ENCODE data around the gene CCDC149. TPM values are rescaled to one million over a fixed set of nuclear protein-coding genes. Genes with fewer than 3 reads are reported as not detected.

The CCDC149 gene
- total RNA-seq, result 10 to 100 TPM in 2 of 4 donors, 1 to 10 TPM in 2; 7.8 to 10.8 (median 9.3) TPM
- polyA plus RNA-seq, result 1 to 10 TPM; 2.1 to 7.5 (median 5.3) TPM
- long read RNA-seq, donor 1, transcript CCDC149-204 (12 exons, 3,869 nt), result major isoform, 5 of 10 reads
- long read RNA-seq, donor 1, partial matches to known transcripts, result 1 of 10 reads
- long read RNA-seq, donor 1, other reads (novel, unspliced or antisense), result 4 of 10 reads
- long read RNA-seq, donor 2, transcript CCDC149-204 (12 exons, 3,869 nt), result major isoform, 9 of 17 reads
- long read RNA-seq, donor 2, partial matches to known transcripts, result 1 of 17 reads
- long read RNA-seq, donor 2, other reads (novel, unspliced or antisense), result 6 of 17 reads

DNA sequence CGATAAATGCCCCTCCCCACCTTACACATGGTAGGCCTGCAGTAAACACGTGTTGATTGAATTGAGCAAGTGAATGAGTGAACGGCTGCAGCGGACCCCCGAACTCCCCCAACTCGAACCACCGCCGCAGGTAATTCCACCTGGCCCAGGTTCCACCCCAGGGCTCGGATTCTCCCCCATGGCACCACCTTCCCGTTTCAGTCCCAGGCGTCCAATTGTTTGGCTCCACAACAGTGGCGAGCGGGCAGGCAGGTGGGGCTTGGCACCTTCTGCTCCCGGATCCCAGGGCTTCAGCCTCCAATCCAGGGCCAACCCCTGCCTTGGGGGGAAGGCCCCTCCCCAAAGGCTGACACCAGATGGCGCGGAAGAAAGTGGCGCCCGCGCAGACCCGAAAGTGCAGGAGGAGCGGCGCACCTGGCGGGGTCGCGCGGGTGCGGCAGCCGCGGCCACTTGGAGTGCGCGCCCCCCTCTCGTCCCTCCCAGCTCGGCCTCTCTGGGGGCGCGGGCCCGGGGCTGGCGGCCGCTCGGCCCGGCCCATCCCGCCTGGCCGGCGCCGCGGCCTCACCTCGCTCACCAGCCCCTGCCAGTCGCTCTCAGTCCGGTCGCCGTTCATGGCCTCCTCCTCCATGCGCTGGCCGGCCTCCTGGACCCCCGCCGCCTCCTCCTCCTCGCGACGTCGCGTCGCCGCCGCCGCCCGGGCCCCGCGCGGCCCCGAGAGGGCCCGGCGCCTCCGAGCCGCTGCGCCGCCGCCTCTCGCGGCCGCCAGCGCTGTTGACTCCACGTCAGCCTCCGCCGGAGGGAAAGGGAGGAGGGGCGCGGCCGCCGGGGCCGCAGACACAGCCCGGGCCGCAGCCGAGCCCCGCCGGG lies at the start of gene CCDC149:
Gene CCDC149, minus strand, starts transcription at position 791 of the 867 bp plus-strand sequence. Its CDS starts 178 bp downstream, at position 613.
- peak within 1 kb of the TSS; percentile 88 for H3K27ac ChIP-seq
- intact Hi-C loops (cut with DNase I), result loop anchor here in 1 of 2 donors (5.0 to 10.0 kb wide), 3 partner anchors 60 to 328 kb away; partner anchors contain the start of gene DHX15
- TF ChIP-seq, protein P1, sequence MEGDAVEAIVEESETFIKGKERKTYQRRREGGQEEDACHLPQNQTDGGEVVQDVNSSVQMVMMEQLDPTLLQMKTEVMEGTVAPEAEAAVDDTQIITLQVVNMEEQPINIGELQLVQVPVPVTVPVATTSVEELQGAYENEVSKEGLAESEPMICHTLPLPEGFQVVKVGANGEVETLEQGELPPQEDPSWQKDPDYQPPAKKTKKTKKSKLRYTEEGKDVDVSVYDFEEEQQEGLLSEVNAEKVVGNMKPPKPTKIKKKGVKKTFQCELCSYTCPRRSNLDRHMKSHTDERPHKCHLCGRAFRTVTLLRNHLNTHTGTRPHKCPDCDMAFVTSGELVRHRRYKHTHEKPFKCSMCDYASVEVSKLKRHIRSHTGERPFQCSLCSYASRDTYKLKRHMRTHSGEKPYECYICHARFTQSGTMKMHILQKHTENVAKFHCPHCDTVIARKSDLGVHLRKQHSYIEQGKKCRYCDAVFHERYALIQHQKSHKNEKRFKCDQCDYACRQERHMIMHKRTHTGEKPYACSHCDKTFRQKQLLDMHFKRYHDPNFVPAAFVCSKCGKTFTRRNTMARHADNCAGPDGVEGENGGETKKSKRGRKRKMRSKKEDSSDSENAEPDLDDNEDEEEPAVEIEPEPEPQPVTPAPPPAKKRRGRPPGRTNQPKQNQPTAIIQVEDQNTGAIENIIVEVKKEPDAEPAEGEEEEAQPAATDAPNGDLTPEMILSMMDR (IDR thresholded peaks at IDR 0.05), result peak; percentile 13
- H3K4me3 ChIP-seq, result peak within 1 kb of the TSS; percentile 83
- peaks cover 3 to 20% of the 10 kb centered on the region in 2 donors for H3K36me3 ChIP-seq (ENCODE audit: insufficient read depth in 1 of 2, low read depth in 1 of 2)
- DNase-seq (peak; percentile 68 to 79), ATAC-seq (peak; percentile 82 to 88 (median 86))
- WGBS, 3 donors, result 4 to 7% (median 4%) methylated on average over 51 to 90 of the region's 92 CpGs
- H3K9me3 ChIP-seq, result no peaks in the 10 kb centered on the region
- H3K27me3 ChIP-seq (ENCODE audit: insufficient read depth in 3 of 3, low read length in 2 of 3), result no peaks in the 10 kb centered on the region
- no peaks in the 10 kb centered on the region for H3K4me1 ChIP-seq

DNA sequence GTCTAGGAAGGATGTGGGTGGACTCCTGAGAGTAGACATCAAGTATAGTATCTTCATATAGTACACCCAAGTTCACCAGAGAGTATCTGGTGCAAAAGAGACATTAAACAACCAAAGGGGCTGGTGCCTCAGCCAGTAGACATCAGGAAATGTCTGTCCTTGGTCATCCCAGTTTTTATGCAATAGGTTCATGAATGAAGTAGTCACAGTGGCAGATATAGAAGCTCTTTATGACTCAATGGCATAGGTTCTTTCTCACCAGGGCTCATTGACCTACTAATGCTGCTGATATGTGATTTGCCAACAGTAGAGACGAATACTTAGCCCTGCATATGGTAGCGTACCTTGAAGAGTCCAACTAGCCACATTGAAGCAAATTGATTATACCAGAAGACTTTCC lies 45.0 kb upstream of the CCDC149 start:
- Histone ChIP-seq H3K27me3 (ENCODE audit: insufficient read depth in 3 of 3, low read length in 2 of 3) (no peaks in the 10 kb centered on the region), H3K9me3 (no peaks in the 10 kb centered on the region), H3K36me3 (ENCODE audit: insufficient read depth in 1 of 2, low read depth in 1 of 2) (no peaks in the 10 kb centered on the region), H3K4me1 (no peaks in the 10 kb centered on the region), H3K4me3 (no peak overlapping the region), H3K27ac (no peak overlapping the region)
- intact Hi-C loops (cut with DNase I), result no loop called here
- ATAC-seq, result no peak
- no peak for DNase-seq
- WGBS, 3 donors, result 89 to 94% (median 94%) methylated on average over 2 of the region's 2 CpGs
- TF ChIP-seq, protein P1 (IDR thresholded peaks at IDR 0.05), result no peak

DNA sequence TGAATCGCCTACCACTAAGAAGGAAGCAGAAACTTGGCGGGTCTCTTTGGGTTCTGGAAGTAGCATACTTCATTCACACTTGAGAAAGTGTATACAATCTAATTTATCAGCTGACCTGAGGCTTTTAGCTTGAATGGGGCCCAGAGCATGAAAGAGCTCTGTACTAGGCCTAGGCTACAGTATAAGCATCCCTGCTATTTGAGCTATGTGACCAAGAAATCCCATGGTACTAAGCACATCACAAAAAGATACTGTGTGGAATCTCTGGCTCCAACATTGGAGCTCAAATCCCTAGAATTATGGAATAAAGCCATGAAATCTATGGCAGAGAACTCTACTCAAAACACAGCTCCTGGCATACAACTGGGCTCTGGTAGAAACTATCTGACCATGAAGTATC lies 43.9 kb upstream of the CCDC149 start:
- ATAC-seq (no peak), DNase-seq (no peak)
- H3K9me3 ChIP-seq, result no peaks in the 10 kb centered on the region
- no peak overlapping the region for H3K4me3 ChIP-seq
- no peaks in the 10 kb centered on the region for H3K36me3 ChIP-seq (ENCODE audit: insufficient read depth in 1 of 2, low read depth in 1 of 2)
- TF ChIP-seq, protein P1 (IDR thresholded peaks at IDR 0.05), result no peak
- H3K27me3 ChIP-seq (ENCODE audit: insufficient read depth in 3 of 3, low read length in 2 of 3), result no peaks in the 10 kb centered on the region
- no peaks in the 10 kb centered on the region for H3K4me1 ChIP-seq
- WGBS, 3 donors, result 47 to 56% (median 47%) methylated on average over 2 of the region's 2 CpGs
- intact Hi-C loops (cut with DNase I), result no loop called here
- no peak overlapping the region for H3K27ac ChIP-seq

DNA sequence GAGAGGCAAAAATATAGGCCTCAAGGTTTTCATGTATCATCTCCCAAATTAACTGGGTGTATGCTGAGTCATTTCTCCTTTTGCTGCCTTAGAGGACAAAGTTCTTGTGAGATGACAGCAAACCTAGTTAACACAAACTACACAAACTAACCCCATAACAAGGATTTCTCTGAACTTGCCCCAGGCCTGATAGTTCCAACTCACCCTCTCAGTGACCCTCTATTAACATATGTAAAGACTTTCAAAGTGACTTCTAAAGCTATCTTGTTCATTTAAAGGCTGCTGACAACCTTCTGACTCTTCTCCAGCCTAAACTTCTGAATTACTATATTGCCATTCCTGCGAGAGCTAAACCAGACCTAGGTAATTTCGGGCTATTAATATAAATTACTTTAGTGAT lies 43.2 kb upstream of the CCDC149 start:
- no peaks in the 10 kb centered on the region for H3K4me1 ChIP-seq
- H3K36me3 ChIP-seq (ENCODE audit: insufficient read depth in 1 of 2, low read depth in 1 of 2), result no peaks in the 10 kb centered on the region
- intact Hi-C loops (cut with DNase I), result no loop called here
- ATAC-seq (no peak), DNase-seq (no peak)
- 97% methylated on average over 2 of the region's 2 CpGs for WGBS, 3 donors
- H3K9me3 ChIP-seq, result no peaks in the 10 kb centered on the region
- H3K4me3 ChIP-seq, result no peak overlapping the region
- no peaks in the 10 kb centered on the region for H3K27me3 ChIP-seq (ENCODE audit: insufficient read depth in 3 of 3, low read length in 2 of 3)
- TF ChIP-seq, protein P1 (IDR thresholded peaks at IDR 0.05), result no peak
- H3K27ac ChIP-seq, result no peak overlapping the region

Measured in psoas muscle (tissue), 8 donors.